HG03095 (cell line): ENCODE measurements around the gene RFXANK.
A peak's percentile ranks its signal among the peaks of the same experiment; 100 is the strongest.
"Not testable (repeated sequence)": the region's sequence is repeated elsewhere in the genome, so short reads cannot be mapped to it uniquely, and the experiment has no call there.

Experiments
- ATAC-seq: cut with Tn5 transposase; IDR thresholded peaks from one replicate; pipeline ENCODE4 v1.9.1; 2021; ENCODE audit warnings: moderate library complexity; ENCODE audit not compliant: unreplicated experiment

Gene RFXANK

GRCh38 chr19:19169236-19170052 lies 22.6 kb upstream of the RFXANK start:
- no peak for ATAC-seq

GRCh38 chr19:19170053-19170872 lies 21.8 kb upstream of the RFXANK start, which contains the start of gene MEF2B:
TSS of gene MEF2B (minus strand) at chr19:19170263. CDS start at chr19:19150735, 19,528 bp downstream.
- peak; percentile 81 for ATAC-seq

GRCh38 chr19:19170873-19171672 lies 21.0 kb upstream of the RFXANK start:
- ATAC-seq: no peak

GRCh38 chr19:19171821-19172532 lies 20.1 kb upstream of the RFXANK start:
- no peak for ATAC-seq

GRCh38 chr19:19173243-19173642 lies 18.8 kb upstream of the RFXANK start:
- ATAC-seq: not testable (repeated sequence)

GRCh38 chr19:19176950-19177349 lies 15.1 kb upstream of the RFXANK start:
- ATAC-seq: no peak

GRCh38 chr19:19179548-19180441 lies 12.3 kb upstream of the RFXANK start:
- ATAC-seq: no peak

- no peak for ATAC-seq
Measured at GRCh38 chr19:19181488-19181998, 10.5 kb upstream of the RFXANK start.

- ATAC-seq: no peak
Measured at GRCh38 chr19:19185853-19186740, 6.0 kb upstream of the RFXANK start.

- ATAC-seq: no peak
Measured at GRCh38 chr19:19186742-19187141, 5.3 kb upstream of the RFXANK start.

- ATAC-seq: no peak
Measured at GRCh38 chr19:19191768-19192077, 335 bp upstream of the RFXANK start.

- no peak for ATAC-seq
Measured at GRCh38 chr19:19192910-19193423, 909 bp downstream of the RFXANK start.

GRCh38 chr19:19193926-19194325 lies 1.9 kb downstream of the RFXANK start:
- no peak for ATAC-seq

GRCh38 chr19:19201697-19202630 lies 9.9 kb downstream of the RFXANK start:
- ATAC-seq: no peak

GRCh38 chr19:19202707-19203011 lies 10.6 kb downstream of the RFXANK start:
- ATAC-seq: no peak

- ATAC-seq: peak; percentile 53
Measured at GRCh38 chr19:19203012-19203856, 11.2 kb downstream of the RFXANK start, which contains the start of gene NR2C2AP. TSS of gene NR2C2AP (minus strand) at chr19:19203414. CDS start at chr19:19203060, 354 bp downstream.
